ENCODE results near the gene SLC35F5. TPM values are rescaled to one million over a fixed set of nuclear protein-coding genes. Genes with fewer than 3 reads are reported as not detected.

The SLC35F5 gene
- total RNA-seq, 1 experiment from 2014 or later, result 14.3 TPM

GRCh38 chr2:113711851-113712250 lies 44.6 kb downstream of the SLC35F5 start:
- Histone ChIP-seq H3K27ac (ENCODE audit: low read depth, low read length) (no peak overlapping the region), H4K20me1 (ENCODE audit: insufficient read depth) (0 out of 2 replicates have a peak, but pooled peaks cover 2% of the 10 kb centered on the region), H3K4me2 (ENCODE audit: low read length) (no peak overlapping the region), H3K4me1 (ENCODE audit: control insufficient read depth in 1 of 2, insufficient read depth in 2 of 2, low read length in 2 of 2) (no peaks in the 10 kb centered on the region), H3K36me3 (ENCODE audit: control insufficient read depth in 1 of 2, insufficient read depth in 2 of 2, low read length in 2 of 2) (peaks cover 2 to 6% of the 10 kb centered on the region in 2 experiments; a peak in 3 of 4 replicates), H2AFZ (ENCODE audit: low read depth, low read length, poor library complexity, severe bottlenecking) (no peak overlapping the region), H3K9me2 (ENCODE audit: insufficient read depth) (no peaks in the 10 kb centered on the region), H3K4me3 (replicated peaks in 1 of 2; ENCODE audit: low read depth in 1 of 2, low read length in 2 of 2) (no peak overlapping the region), H3K9ac (ENCODE audit: low read length) (no peak overlapping the region), H3K79me2 (ENCODE audit: insufficient read depth, low read length) (no peaks in the 10 kb centered on the region), H3K27me3 (ENCODE audit: insufficient read depth, low read length) (no peaks in the 10 kb centered on the region), H3K9me3 (ENCODE audit: control insufficient read depth in 1 of 2, insufficient read depth in 1 of 2, low read depth in 1 of 2, low read length in 2 of 2) (no peaks in the 10 kb centered on the region)
- no TSS peak for BruUV-seq (replicated peaks)
- intact Hi-C loops (cut with micrococcal nuclease), result no loop called here
- ATAC-seq (no peak), DNase-seq (ENCODE audit: low read depth, low spot score) (no peak)
- TF ChIP-seq ZNF274 (IDR thresholded peaks at IDR 0.05; ENCODE audit: low read depth, low read length) (no peak), POLR2AphosphoS5 (IDR thresholded peaks at IDR 0.05; ENCODE audit: low read depth, low read length) (no peak), YY1 (IDR thresholded peaks at IDR 0.05; ENCODE audit: extremely low read depth, insufficient replicate concordance, low read depth, low read length) (no peak), ELF1 (IDR thresholded peaks at IDR 0.05; ENCODE audit: borderline replicate concordance, low read depth) (no peak), FOSL1 (IDR thresholded peaks at IDR 0.05; ENCODE audit: low read depth) (no peak), RAD21 (IDR thresholded peaks at IDR 0.05; ENCODE audit: low read depth) (no peak), TCF7L2 (IDR thresholded peaks at IDR 0.05; ENCODE audit: borderline replicate concordance, extremely low read depth, insufficient read depth, insufficient read length) (no peak), EGR1 (IDR thresholded peaks at IDR 0.05; ENCODE audit: low read depth) (no peak), CEBPB (IDR thresholded peaks at IDR 0.05; ENCODE audit: low read depth) (no peak)
- TF ChIP-seq, protein P1, sequence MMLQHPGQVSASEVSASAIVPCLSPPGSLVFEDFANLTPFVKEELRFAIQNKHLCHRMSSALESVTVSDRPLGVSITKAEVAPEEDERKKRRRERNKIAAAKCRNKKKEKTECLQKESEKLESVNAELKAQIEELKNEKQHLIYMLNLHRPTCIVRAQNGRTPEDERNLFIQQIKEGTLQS (IDR thresholded peaks at IDR 0.05), result no peak
- POLR2A ChIA-PET, result no interaction called here
- CTCF ChIA-PET, result no interaction called here
- RAD21 ChIA-PET (ENCODE audit: low non-redundant PET in 1 of 2, low total read pairs in 2 of 2, uncharacterized antibody in 2 of 2, unreplicated experiment in 2 of 2), result no interaction called here

- CTCF ChIA-PET, result no interaction called here
Observed at GRCh38 chr2:113709022-113709421, 47.4 kb downstream of the SLC35F5 start.

More at GRCh38 chr2:113709022-113709421, 47.4 kb downstream of the SLC35F5 start:
- no TSS peak for BruUV-seq (replicated peaks)
- no peaks in the 10 kb centered on the region for H3K9me3 ChIP-seq (ENCODE audit: control insufficient read depth in 1 of 2, insufficient read depth in 1 of 2, low read depth in 1 of 2, low read length in 2 of 2)
- TF ChIP-seq ZNF274 (IDR thresholded peaks at IDR 0.05; ENCODE audit: low read depth, low read length), result no peak
- TF ChIP-seq, protein P2, sequence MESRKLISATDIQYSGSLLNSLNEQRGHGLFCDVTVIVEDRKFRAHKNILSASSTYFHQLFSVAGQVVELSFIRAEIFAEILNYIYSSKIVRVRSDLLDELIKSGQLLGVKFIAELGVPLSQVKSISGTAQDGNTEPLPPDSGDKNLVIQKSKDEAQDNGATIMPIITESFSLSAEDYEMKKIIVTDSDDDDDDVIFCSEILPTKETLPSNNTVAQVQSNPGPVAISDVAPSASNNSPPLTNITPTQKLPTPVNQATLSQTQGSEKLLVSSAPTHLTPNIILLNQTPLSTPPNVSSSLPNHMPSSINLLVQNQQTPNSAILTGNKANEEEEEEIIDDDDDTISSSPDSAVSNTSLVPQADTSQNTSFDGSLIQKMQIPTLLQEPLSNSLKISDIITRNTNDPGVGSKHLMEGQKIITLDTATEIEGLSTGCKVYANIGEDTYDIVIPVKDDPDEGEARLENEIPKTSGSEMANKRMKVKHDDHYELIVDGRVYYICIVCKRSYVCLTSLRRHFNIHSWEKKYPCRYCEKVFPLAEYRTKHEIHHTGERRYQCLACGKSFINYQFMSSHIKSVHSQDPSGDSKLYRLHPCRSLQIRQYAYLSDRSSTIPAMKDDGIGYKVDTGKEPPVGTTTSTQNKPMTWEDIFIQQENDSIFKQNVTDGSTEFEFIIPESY (IDR thresholded peaks at IDR 0.05; ENCODE audit: extremely low read depth, insufficient replicate concordance, low read length), result no peak
- H3K9ac ChIP-seq (ENCODE audit: low read length), result no peak overlapping the region
- intact Hi-C loops (cut with micrococcal nuclease), result no loop called here
- no peak for ATAC-seq
- no peaks in the 10 kb centered on the region for H3K9me2 ChIP-seq (ENCODE audit: insufficient read depth)
- no peaks in the 10 kb centered on the region; a peak in 1 of 4 replicates for H3K36me3 ChIP-seq (ENCODE audit: control insufficient read depth in 1 of 2, insufficient read depth in 2 of 2, low read length in 2 of 2)
- ChIA-PET POLR2A (no interaction called here), RAD21 (ENCODE audit: low non-redundant PET in 1 of 2, low total read pairs in 2 of 2, uncharacterized antibody in 2 of 2, unreplicated experiment in 2 of 2) (no interaction called here)
- no peaks in the 10 kb centered on the region for H4K20me1 ChIP-seq (ENCODE audit: insufficient read depth)
- H3K27me3 ChIP-seq (ENCODE audit: insufficient read depth, low read length), result no peaks in the 10 kb centered on the region
- no peaks in the 10 kb centered on the region for H3K79me2 ChIP-seq (ENCODE audit: insufficient read depth, low read length)
- H3K4me1 ChIP-seq (ENCODE audit: control insufficient read depth in 1 of 2, insufficient read depth in 2 of 2, low read length in 2 of 2), result no peaks in the 10 kb centered on the region
- DNase-seq (ENCODE audit: low read depth, low spot score), result no peak
- H3K4me3 ChIP-seq (replicated peaks in 1 of 2; ENCODE audit: low read depth in 1 of 2, low read length in 2 of 2), result no peak overlapping the region
- no peak overlapping the region for H3K27ac ChIP-seq (ENCODE audit: low read depth, low read length)
- H2AFZ ChIP-seq (ENCODE audit: low read depth, low read length, poor library complexity, severe bottlenecking), result no peak overlapping the region
- H3K4me2 ChIP-seq (ENCODE audit: low read length), result no peak overlapping the region
